Cardiac fibroblast (primary cell): ENCODE results near the gene PLEKHA4.
"Not testable (repeated sequence)": the region's sequence is repeated elsewhere in the genome, so short reads cannot be mapped to it uniquely, and the experiment has no call there.

ENCODE experiments used
- DNase-seq, 2 donors: peaks; one replicate each; pipeline versions ENCODE4 v3.0.0 to v3.0.0-alpha.2; 2010; ENCODE audit warnings: low read depth in 2 of 2
- H3K4me3 ChIP-seq, 2 donors: replicated peaks in 1 of 2; 1 replicate in 1 of 2; 2 replicates in 1 of 2; pipeline ENCODE4 v1.5.1; 2011; ENCODE audit warnings: low read depth in 2 of 2, low read length in 2 of 2, mild to moderate bottlenecking in 2 of 2, moderate library complexity in 1 of 2
- TF ChIP-seq, protein P1 (sequence below): IDR thresholded peaks from one replicate; pipeline ENCODE4 v1.5.1; 2011; ENCODE audit warnings: low read depth, mild to moderate bottlenecking, low read length, inconsistent platforms

The PLEKHA4 gene

GRCh38 chr19:48907671-48908070 lies 39.3 kb upstream of the PLEKHA4 start:
- H3K4me3 ChIP-seq: no peak overlapping the region
- TF ChIP-seq, protein P1, sequence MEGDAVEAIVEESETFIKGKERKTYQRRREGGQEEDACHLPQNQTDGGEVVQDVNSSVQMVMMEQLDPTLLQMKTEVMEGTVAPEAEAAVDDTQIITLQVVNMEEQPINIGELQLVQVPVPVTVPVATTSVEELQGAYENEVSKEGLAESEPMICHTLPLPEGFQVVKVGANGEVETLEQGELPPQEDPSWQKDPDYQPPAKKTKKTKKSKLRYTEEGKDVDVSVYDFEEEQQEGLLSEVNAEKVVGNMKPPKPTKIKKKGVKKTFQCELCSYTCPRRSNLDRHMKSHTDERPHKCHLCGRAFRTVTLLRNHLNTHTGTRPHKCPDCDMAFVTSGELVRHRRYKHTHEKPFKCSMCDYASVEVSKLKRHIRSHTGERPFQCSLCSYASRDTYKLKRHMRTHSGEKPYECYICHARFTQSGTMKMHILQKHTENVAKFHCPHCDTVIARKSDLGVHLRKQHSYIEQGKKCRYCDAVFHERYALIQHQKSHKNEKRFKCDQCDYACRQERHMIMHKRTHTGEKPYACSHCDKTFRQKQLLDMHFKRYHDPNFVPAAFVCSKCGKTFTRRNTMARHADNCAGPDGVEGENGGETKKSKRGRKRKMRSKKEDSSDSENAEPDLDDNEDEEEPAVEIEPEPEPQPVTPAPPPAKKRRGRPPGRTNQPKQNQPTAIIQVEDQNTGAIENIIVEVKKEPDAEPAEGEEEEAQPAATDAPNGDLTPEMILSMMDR: no peak
- no peak for DNase-seq

DNA sequence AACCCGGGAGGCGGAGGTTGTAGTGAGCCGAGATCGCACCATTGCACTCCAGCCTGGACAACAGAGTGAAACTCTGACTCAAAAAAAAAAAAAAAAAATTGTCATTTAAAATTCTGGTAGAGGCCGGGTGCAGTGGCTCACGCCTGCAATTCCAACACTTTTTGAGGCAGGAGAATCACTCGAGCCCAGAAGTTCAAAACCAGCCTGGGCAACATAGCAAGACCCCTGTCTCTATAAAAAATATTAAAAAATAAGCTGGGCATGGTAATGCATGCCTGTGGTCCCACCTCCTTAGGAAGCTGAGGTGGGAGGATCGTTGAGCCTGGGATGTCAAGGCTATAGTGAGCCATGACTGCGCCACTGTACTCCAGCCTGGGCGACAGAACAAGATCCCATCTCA lies 37.9 kb upstream of the PLEKHA4 start:
- no peak for DNase-seq
- no peak overlapping the region for H3K4me3 ChIP-seq
- TF ChIP-seq, protein P1: no peak

DNA sequence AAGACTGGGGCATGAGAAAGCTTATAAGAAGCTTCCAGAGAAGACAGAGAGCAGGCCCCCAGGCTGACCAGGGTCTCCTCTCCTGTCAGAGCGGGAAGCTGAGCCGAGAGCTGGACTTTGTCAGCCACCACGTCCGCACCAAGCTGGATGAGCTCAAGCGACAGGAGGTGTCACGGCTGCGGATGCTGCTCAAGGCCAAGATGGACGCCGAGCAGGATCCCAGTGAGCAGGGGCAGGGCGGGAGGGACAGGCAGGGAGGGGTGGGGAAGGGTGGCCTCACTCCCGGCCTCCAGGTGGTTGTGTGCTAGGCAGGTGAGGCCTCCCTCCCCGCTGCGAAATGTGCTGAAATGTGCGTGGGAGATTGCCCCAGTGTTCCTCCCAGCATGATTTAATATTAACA lies 37.2 kb upstream of the PLEKHA4 start:
- no peak for DNase-seq
- H3K4me3 ChIP-seq: no peak overlapping the region
- TF ChIP-seq, protein P1: no peak

GRCh38 chr19:48903788-48904187 lies 35.4 kb upstream of the PLEKHA4 start:
- not testable (repeated sequence) for H3K4me3 ChIP-seq, DNase-seq

- H3K4me3 ChIP-seq: not testable (repeated sequence)
Measured at GRCh38 chr19:48902291-48902690, 33.9 kb upstream of the PLEKHA4 start.

GRCh38 chr19:48900477-48901406 lies 32.3 kb upstream of the PLEKHA4 start:
- peak; percentile 58 to 68 for DNase-seq
- H3K4me3 ChIP-seq: peak overlapping the region; percentile 94 to 96
- TF ChIP-seq, protein P1: no peak

More at GRCh38 chr19:48902291-48902690, 33.9 kb upstream of the PLEKHA4 start:
- not testable (repeated sequence) for DNase-seq

DNA sequence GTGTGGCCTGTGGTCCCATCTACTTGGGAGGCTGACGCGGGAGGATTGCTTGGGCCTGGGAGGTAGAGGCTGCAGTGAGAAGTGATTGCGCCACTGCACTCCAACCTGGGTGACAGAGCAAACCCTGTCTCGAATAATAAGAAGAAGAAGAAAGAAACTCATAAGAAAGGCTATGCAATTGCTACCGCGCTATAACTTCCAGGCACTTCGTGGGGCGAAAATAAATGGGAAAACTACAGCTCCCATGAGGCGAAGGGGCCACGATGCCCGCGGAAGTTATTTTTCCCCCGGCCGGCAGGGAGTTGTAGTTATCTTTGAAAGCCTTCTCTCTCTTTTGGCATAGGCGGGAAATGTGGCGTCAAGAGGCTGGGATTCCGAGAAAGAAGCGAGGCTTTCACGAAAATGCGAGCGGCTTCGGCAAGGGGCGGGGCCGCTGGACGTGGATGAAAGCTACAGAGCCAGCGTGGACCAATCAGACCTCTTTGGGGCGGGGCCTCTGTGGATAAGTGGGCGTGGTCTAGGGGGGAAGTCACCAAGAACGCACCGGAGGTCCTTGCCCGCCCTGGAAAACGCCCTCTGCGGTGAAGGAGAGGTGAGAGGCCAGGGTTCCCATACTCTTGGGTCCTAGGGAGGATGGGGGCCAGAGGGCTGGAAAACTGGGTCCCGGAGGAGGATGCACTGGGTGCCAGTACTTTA lies 31.5 kb upstream of the PLEKHA4 start, which contains the start of gene NUCB1:
TSS of gene NUCB1 (plus strand) at position 532 of the 696 bp plus-strand sequence. CDS start 485 bp downstream, outside the sequence.
- DNase-seq: peak; percentile 99
- peak within 1 kb of the TSS; percentile 94 to 96 for H3K4me3 ChIP-seq
- TF ChIP-seq, protein P1: peak; percentile 28

DNA sequence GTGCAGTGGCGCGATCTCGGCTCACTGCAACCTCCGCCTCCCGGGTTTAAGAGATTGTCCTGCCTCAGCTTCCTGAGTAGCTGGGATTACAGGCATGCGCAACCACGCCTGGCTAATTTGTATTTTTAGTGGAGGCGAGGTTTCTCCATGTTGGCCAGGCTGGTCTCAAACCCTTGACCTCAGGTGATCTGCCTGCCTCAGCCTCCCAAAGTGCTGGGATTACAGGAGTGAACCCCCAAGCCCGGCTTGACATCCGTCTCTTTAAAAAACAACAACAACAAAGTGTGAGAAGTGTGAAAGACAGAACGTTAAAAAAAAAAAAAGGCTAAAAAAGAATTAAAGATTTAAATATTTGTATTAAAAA lies 31.0 kb upstream of the PLEKHA4 start:
- DNase-seq: not testable (repeated sequence)
- peak overlapping the region in 1 of 2 donors; percentile 96 for H3K4me3 ChIP-seq
